Fibroblast of skin of right quadriceps (primary cell): ENCODE results near the gene ITGBL1.

Experiments
- DNase-seq: peaks from one replicate; pipeline ENCODE4 v3.0.0-alpha.2; 2013

ITGBL1 gene

DNA sequence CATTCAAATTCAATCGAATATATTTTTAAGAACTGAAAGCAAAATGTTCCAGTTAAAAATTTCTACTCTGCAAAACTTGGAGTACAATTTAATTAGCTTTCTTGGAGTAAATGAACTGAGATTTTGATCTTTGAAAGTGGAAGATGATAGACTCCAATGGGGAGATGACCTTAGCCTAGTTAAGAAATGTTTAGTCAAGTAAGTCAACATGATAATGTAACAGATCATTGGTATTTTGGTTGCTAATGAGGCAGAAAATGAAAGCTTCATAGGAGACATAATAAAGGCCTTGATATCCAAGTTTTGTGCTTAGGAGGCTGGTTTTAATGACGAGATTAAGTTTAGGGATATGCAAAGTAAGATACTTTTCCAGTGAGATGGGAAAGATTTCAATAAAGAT lies 181.7 kb downstream of the ITGBL1 start:
- no peak for DNase-seq

DNA sequence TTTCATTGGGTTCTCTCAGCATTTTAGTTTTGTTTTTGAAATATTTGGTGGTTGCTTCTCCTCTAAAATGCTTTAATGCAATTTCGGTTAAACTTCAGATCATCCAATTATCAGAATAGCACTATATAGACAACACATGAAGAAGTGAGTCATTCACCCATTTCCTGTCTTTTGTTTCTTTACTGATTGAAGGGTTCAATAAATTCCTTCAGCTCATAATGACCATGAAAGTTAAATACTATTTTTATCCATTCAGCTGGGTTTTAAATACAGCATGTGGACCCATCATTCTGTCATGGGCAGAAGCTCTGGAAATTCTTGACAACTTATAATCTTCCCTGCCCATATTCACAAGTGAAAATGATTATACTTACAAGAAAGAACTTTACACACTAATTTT lies 187.2 kb downstream of the ITGBL1 start:
- no peak for DNase-seq

DNA sequence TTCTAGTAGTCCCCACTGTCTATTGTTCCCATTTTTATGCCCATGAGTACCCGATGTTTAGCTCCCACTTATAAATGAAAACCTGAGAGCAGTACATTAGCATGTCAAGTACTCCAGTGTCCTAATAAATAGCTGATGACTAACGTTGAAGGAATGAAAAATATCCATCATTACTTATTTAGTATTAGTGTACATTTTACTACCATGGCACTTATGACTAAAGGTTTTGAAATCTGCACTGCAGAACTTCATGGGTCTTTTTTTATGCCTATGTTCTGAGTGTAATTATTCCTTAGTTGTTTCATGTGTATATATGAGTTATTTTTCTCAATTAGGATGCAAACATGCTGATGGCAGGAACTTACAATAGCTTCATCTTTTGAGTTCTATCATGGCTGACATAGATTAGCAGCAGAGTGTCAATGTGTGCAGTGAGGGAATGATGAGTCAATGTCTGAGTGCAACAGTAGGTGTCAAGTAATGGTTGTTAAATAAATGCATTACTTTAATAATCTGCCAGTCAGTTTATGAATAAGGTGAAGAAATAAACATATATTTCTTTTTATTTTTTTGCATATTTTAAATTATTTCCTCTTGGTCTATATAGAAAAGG lies 188.4 kb downstream of the ITGBL1 start:
- DNase-seq = peak; percentile 93

DNA sequence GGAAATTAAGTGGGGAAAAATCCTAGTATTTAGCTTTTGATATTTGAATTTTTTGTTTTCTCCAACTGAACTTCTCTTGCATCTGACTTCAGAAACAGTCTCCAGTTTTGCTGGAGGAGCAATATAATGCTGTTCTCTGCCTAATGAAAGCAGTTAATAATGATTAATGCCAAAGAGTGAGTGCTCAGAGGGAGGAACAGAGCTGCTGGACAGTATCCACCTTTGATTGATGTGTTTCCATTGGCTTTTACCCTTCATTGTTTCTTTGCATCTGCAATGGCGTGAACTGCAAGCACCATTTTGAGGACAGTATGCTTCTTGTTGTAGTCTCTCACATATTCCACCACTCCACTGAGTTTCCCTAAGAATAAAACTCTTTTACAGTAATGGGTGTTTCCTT lies 193.4 kb downstream of the ITGBL1 start:
- DNase-seq = no peak

DNA sequence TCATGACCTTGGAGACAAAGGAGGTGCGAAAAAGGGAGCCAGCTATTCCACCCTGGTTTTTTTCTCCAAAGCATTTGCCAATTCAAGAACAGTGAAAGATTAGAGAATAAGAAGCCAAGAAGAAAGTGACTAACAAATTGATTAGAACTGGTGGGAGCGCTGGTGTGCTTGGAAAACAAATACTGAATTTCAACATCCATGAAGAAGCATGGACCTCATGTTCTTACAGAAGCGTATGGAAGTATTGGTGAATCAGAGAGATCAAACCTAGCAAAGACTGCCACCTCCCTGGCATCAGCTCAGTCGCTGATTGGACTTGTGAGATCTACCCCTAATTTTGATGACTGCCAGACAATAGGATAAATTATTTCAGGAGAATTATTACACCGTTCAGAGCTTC lies 195.3 kb downstream of the ITGBL1 start:
- DNase-seq = no peak

DNA sequence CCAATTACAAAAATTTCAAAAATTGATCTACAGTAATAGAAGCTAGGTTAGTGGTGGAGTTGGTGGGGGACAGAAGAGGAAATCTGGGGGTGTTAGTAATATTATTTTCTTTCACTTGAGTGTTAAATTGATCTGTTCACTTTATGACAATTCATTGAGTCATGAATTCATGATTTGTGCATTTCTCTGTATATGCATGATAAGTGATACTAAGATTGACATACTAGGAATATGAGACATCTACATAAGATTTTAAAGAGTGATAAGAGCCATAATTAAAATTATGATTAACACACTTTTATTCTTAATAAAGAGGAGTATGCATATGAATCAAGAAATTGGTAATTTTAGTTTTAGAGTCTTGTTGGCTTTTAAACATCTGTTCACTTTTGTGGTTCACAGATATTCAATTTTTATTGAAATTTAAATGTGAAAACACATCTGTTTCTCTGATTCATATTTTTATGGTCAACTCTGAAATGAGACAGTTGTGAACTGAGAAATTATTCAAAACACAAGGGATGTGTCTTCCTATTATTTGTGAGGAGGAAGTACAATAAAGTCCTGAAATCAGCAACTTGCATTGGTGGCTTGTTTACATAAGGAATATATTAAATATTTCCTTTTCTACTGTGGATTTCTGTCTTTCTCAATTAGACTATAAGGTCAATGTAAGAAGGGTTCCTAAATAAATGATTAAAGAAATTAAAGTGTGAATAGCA lies 196.5 kb downstream of the ITGBL1 start:
- no peak for DNase-seq

DNA sequence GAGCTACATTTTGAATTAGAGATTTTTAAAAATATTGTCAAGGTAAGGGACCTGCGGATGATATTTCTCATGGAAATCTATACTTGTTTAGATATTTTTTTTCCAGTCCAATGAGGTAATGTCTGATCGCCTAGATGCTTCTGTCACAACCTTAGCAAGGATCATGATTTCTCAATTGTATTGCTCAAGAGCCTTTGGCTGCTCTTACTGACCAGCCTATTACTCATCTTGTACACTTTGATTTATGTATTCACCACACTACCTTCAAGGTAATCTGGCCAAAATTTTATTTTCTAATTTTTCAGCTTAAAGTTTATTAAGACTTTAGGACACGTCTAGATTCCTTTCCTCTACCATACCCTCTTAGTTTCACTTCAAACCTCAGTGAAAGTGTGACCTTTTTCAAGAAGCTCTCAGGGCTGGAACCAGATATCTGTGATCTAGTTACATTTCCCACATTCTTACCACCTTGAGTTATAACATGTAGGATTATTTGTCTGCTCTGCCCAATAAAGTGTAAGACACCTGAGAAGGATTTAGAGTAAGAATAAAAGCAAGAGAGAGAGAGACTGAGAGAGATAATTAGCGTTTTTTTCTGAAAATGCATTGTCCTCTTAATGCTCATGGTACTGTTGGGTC lies 197.1 kb downstream of the ITGBL1 start:
- peak; percentile 64 for DNase-seq

DNA sequence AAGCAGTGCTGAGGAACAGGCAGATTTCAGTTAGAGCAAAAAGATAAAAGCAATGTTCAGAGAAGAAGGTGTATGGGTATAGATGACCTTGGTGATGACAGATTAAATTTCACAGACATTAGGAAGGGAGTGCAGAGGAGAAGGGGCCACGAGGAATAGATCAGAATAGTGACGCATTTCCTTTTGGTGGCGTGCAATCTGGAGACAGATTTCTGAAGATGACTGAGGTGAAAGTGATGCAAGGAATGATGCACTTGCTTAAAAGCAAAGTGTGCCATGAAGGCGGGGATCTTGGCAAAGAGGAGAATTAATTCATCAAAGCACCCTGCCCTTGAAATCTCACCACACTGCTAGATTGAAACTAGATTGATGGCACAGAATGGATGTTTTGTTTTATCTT lies 202.4 kb downstream of the ITGBL1 start:
- DNase-seq = no peak

DNA sequence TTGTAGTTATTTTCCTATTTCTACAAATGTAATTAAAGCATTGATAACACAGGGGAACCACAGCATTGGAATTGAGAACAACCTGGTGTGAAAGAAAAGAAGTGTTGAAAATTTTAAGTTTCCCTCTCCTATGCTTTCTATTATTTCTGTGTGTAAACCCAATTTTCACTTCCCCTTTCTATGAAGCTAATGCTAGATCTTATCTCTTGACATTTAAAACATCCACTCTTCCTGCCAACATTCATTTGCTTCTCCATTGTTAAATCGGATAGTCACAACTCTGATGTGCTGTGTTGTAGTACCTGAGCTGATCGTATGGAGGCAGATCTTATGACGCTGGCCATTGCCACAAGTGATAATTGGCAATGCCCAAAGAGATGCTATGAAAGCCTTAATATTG lies 203.0 kb downstream of the ITGBL1 start:
- no peak for DNase-seq

DNA sequence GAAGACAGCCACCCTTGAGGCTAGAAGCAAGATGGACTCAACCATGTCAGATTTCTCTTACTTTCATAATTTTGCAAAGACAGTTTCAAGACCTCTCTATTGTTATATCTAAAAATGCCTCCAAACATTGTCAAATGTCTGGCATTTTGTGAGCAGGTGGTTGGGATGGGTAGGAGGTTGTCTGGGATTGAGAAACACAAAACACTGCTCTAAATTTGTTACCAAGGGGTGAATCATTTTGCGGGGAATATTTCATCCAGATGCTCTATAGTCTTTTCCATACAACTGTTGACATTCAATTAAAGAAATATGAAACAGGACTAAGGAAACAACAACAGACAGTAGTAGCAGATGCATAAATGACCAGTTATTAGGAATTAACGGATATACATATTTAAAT lies 208.2 kb downstream of the ITGBL1 start:
- no peak for DNase-seq

DNA sequence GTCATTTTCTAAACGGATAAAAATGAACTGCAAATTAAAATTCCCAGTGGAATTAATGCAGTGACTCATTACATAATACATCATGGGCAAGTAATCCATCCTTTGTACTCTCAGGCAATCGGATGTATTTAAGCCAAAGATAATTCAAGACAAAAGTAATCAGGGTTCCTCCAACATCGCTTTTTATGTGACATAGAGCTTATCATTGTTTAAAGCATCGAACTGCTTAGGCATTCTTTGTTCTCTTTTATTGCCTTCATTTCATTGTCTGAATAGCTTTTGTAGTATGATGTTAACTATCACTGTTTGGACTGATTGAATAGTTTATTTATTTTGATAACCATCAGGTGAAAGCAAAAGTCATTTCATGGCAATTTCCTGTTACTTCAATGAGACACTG lies 209.4 kb downstream of the ITGBL1 start:
- DNase-seq = no peak

DNA sequence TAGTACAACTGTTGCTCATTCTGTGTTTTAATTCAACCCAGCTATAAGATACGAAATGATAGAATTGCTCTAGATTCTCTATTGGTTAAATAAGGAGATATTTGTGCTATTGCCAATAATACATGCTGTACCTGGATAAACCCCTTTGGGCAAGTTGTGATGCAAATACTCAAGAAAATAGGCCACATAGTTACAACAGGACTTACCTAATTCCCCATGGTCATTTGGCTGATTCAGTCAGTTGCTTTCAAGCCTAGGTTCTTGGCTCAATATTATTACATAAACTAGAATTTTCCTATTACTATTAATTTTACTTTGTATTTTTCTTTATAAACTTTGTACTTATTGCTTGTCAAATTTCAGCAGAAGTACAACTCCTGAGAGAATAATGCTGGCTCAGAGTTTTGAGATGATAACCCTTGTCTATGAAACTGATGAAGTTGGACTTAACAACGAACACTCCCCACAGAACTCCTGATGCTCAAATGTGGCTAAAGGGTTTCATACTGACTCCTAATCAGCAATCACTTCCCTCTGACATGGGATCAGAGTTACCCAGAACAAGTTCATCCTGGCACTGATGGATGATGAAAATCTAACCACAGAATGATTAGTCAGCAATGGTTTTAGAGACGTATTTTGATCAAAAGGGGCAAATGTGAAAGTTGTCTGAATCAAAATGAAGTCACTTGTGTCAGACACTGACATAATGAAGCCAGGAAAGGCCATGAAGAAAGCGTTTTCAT lies 221.1 kb downstream of the ITGBL1 start:
- DNase-seq = no peak

DNA sequence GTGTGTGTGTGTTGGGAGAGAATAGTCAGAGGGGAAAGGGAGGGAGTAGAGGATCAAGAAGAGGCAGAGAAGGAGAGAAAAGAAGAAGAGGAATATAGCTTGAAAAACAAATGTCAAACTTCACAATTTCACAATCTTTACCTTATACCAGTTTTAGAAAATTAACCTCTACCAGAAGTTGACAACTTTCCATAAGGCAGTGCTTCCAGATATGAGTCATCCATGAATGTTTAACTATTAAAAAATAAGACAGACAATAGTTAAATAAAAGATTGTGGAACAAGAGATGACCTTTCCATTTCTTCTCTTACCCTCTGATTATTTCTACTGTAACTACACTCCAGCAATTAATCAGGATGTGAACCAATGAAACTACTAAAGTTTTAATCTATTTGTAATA lies 229.4 kb downstream of the ITGBL1 start:
- DNase-seq = no peak

DNA sequence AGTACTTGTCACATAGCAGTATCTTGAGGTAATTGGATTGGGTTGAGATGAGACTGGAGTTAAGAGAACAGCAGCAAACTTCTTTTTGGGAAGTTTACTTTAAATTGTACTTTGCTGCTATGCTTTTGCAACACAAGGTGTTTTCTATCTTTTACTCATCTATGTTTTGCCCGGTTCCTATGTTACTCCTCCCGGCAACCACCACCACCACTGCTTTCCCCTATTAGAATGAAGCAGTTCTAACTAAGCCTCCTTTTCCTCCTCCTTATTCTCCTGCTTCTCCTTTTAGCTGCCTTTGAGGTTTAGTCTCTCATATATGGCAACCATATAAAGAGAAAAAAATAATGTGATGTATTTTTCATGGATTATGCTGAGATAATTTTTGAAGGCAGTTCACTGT lies 233.5 kb downstream of the ITGBL1 start:
- no peak for DNase-seq

DNA sequence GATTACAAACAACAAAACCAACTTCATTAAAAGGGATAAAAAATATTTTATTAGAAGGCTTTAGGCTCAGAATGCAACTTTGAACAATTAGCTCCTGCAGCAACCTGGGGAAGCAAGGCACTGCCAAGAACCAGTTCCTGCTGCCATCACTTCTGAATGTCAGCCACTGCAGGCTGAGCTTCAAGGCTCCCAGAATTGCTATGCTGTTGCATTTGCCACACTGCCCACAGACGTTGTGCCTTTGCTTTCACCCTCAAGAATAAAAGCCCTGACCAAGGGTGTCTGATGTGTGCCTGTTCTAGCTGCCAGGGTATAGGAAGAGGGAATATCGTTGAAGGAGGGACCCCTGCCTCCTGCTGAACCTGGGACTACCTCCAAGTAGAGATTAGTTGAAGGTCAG lies 238.4 kb downstream of the ITGBL1 start:
- DNase-seq = no peak

DNA sequence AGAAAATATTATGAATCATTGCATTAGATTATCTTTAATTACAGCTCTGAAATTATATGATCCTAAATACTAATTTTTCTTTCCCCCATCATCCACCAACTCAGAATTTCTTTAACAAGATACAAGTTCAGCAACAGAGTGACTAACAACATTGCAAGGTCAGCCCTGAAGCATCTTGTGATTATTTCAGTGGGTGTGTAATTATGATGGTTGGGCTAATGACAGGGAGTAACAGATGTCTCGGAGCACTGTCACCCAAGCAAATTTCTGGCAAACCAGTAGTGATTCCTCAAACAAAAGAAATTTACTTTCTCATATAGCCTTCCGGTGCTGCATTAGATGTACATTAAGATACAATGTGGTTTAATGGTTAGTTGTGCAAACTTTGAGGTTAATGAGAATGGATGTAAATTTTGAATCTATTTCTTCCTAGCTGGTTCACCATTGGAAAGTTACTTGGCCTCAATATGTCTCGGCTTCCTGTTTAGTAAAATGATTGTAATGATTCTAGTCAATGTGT lies 238.9 kb downstream of the ITGBL1 start:
- DNase-seq = peak; percentile 56

DNA sequence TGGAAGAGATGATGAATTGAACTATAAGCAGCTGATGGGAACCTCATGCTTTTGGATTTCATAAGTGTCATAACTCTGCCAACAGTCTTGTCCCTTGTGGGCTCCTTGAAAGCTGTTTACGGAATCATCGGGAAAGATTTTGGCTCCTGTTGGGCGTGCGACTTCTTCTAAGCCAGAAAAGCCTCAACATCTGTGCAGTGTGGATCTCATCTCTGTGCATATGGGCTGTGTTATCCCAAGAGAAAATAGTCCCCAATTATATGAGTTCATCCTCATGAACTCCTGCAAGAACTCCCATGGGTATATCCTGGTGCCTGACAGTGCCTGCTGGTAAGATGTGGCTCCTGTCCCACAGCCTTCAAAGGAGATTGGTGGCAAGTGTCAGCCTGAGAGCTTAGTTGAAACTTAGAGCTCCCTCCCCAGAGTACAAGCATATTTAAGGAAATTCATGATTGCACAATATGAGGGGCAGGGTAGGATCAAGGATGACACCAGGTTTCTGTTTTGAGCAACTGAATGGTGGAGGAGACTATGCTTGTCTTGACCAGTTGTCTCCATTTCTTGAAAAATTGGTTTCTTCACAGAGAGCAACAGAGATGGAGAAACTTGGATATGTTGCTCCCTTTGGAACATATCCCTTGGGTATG lies 243.5 kb downstream of the ITGBL1 start:
- DNase-seq = peak; percentile 57

DNA sequence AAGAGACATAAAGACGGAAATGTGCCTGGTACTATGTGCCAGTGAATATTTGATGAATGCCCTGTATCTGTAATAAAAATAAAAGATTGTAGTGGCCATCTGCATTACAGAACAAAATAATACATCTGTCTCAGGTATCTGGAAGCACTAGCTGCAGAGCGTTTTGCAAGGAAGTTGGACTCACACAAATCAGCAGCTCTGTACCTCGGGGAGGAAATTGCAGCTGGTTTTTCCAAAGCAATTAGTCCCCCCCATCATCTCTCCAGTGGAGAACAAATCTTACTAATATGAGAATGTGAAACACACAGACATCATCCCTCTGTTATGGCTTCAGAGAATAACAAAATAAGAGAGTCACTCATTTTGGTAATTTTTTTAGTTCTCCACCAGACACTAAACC lies 245.3 kb downstream of the ITGBL1 start:
- DNase-seq = no peak

DNA sequence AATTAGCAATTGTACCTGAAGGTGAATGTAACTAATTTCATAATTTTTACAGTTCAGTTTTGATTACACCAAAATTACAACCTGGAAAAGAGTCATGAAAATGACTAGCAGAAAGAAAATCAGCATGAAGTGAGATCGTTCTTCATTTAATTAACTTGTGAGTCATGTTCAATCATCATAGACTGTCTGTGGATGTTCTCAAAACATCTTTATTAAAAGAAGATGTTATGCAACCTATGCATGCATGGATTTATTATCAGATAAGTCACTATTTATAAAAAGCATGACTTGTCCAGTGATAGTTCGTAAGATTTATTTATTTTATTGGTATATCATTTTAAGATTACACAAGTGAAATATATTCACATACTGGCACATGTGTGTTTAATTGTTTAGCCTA lies 245.9 kb downstream of the ITGBL1 start:
- DNase-seq = peak; percentile 64

DNA sequence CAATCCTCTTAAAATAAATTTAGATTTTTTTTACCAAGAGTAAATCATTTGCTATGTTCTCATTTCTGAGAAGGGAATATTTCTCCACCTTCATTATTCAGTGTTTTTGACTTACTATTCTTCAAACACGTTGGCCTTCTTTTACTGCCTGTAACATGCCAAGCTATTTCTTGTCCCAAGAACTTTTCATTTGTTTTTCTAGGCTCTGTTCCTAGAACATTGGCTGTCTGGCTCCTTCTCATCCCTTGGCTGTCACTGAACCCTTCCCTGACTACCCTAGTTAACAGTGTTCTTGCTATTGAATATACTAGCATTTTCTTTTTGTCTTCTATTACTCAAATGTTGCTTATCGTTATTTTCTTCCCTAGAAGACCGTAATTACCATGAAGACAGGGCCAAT lies 248.1 kb downstream of the ITGBL1 start:
- DNase-seq = no peak

DNA sequence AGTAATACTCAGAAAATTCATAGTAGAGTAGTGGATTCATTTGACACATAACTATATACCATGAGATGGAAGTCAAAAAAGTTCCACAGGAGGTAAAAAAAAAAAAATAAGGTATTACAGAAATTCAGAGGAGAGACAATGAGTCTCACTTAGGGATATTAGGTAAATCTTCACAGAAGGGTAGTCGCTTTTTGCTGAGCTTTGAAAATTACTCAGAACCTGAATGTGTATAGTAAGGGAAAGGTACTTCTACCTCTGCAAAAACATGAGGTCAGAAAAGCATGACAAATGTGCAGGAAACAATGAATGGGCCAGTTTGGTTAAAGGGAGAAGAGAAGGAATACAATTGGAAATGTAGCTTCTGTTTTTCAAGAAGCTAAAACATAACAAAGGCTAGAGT lies 250.6 kb downstream of the ITGBL1 start:
- DNase-seq = no peak

DNA sequence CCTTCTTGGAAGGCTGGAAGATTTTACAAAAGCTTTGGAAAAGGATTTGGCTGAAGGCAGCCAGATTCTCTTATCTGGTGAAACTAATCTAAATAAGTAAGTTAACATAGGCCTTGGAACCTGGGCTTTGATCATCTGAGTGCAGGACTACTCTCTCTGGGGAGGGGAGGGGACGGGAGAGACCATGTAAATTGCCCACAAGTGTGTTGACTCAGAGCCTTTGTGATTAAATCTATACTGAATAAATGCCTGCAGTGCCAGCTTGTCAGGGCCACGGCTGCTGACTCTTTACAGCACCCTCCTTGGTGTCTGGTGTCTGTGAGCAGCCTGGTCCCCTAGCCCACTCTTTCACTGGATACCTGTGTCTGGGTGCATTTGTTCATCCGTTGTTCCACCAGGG lies 251.4 kb downstream of the ITGBL1 start:
- DNase-seq = no peak

DNA sequence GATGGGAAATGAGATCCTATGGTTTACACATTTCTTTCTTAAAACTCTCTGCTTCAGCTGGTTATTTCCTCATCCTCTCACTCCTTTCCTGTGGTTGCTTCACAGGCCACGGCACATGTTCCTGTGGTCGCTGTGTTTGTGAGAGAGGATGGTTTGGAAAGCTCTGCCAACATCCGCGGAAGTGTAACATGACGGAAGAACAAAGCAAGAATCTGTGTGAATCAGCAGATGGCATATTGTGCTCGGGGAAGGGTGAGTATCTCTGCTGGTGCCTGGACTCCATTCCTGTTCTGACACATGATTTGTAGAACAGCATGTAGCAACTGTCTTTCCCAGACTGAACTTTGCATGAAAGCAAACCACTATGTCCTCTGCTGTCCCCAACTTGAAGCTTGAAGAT lies 254.2 kb downstream of the ITGBL1 start:
- peak; percentile 92 for DNase-seq
